Ovary (tissue), 9 donors: ENCODE results near the gene SLC30A7. TPM values are rescaled to one million over a fixed set of nuclear protein-coding genes. Genes with fewer than 3 reads are reported as not detected.
"Not testable (repeated sequence)": the region's sequence is repeated elsewhere in the genome, so short reads cannot be mapped to it uniquely, and the experiment has no call there.

ENCODE experiments used
- DNase-seq, 5 donors: peaks; one replicate each; pipeline ENCODE4 v3.0.0-alpha.2; 2019 to 2020
- H3K27ac ChIP-seq, 2 donors: fragments of 200-600 bp; one replicate each; pipeline versions ENCODE4 v1.5.1 to v1.8.0; 2019 to 2022
- H3K27me3 ChIP-seq: fragments of 200-600 bp; one replicate; pipeline ENCODE4 v1.8.0; 2022
- H3K36me3 ChIP-seq: fragments of 200-600 bp; sonication (generic); one replicate; pipeline ENCODE4 v1.5.1; 2019
- H3K4me1 ChIP-seq: one replicate; pipeline ENCODE4 v1.8.1; 2013; ENCODE audit warnings: mild to moderate bottlenecking, moderate library complexity; ENCODE audit not compliant: insufficient read depth
- H3K4me3 ChIP-seq: fragments of 200-600 bp; sonication (generic); one replicate; pipeline ENCODE4 v1.5.1; 2017
- H3K9me3 ChIP-seq, 2 donors: fragments of 200-600 bp in 1 of 2; sonication (generic) in 1 of 2; one replicate each; pipeline versions ENCODE4 v1.5.1 to v1.8.1; 2013 to 2019; ENCODE audit warnings: mild to moderate bottlenecking in 1 of 2, moderate library complexity in 1 of 2
- CTCF ChIP-seq, 3 donors: fragments of 450-650 bp in 2 of 3; fragments of 200-600 bp in 1 of 3; IDR thresholded peaks; one replicate each; pipeline versions ENCODE4 v1.5.1 to v1.8.0; 2016 to 2022; ENCODE audit warnings: antibody characterized with exemption in 3 of 3, mild to moderate bottlenecking in 1 of 3
- EP300 ChIP-seq: sonication (generic); formaldehyde crosslinking; IDR thresholded peaks from one replicate; pipeline ENCODE4 v1.6.1; 2017; ENCODE audit warnings: antibody characterized with exemption
- POLR2A ChIP-seq: fragments of 450-650 bp; IDR thresholded peaks from one replicate; pipeline ENCODE4 v1.6.1; 2017; ENCODE audit warnings: antibody characterized with exemption, mild to moderate bottlenecking, moderate library complexity
- WGBS, 3 donors: extraction: QIAGEN DNeasy Blood & Tissue Kit in 1 of 3; methylation state at CpG; one replicate each; pipeline versions ENCODE4 v1.1.5 to v1.1.7; 2013 to 2017; 5-methylcytosine and 5-hydroxymethylcytosine counted together
- intact Hi-C, 4 donors: fragments of 100-400 bp; cut with DNase I; formaldehyde crosslinking; loops; one replicate each; pipeline versions ENCODE4 v1.11.0 to v1.15.1; 2022 to 2023
- polyA plus RNA-seq, 2 donors: library from polyadenylated mRNA; stranded (reverse); fragments of 200-250 nt in 1 of 2; fragments of 350-450 nt in 1 of 2; fragmentation: Illumina TruSeq in 1 of 2; extraction: RNeasy Lipid Tissue Mini Kit (QIAGEN cat#74804) in 1 of 2; gene quantifications; one replicate each; pipeline ENCODE4 v1.2.3, GENCODE V29; 2013 to 2014
- total RNA-seq, 7 donors: library from RNA; depleted of rRNA in 2 of 7; stranded (reverse); fragments of >200 nt in 2 of 7; fragmentation: NEBNext Ultra II Directional in 3 of 7; extraction: Animal tissue kit (Norgen Biotek cat#: 25700) in 3 of 7; gene quantifications; one replicate each; pipeline versions ENCODE4 v1.1.0 to v1.2.4, GENCODE V29; 2016 to 2023
- donor health status: DM: no; HTN: no; CAD: no; lungs with moderate emphysema.
- donor health status: DM: no; HTN: no; CAD: no.
- donor health status: Bipolar disorder and iron deficiency.
- donor health status: DM: yes; HTN: yes; CAD: no.
- donor health status: DM: no; HTN: no; CAD: no.
- donor health status: DM: yes; HTN: yes; CAD: no.

SLC30A7 gene
- total and polyA plus RNA-seq, 9 donors: 4.1 to 25.3 (median 15.4) TPM

GRCh38 chr1:100950781-100951180 is 54.9 kb downstream of the SLC30A7 start:
- intact Hi-C loops: no loop called here
- Histone ChIP-seq H3K27ac (no peak overlapping the region), H3K27me3 (no peaks in the 10 kb centered on the region), H3K9me3 (no peaks in the 10 kb centered on the region), H3K4me3 (no peak overlapping the region), H3K36me3 (no peaks in the 10 kb centered on the region), H3K4me1 (peaks cover 2% of the 10 kb centered on the region)
- 26 to 32% (median 29%) methylated on average over 4 of the region's 4 CpGs for WGBS, 3 donors
- no peak for DNase-seq
- TF ChIP-seq POLR2A: no peak
- no peak for TF ChIP-seq EP300

- no peaks in the 10 kb centered on the region for H3K9me3 ChIP-seq
- intact Hi-C loops: no loop called here
- no peaks in the 10 kb centered on the region for H3K36me3 ChIP-seq
- H3K4me1 ChIP-seq: peaks cover 2% of the 10 kb centered on the region
- H3K4me3 ChIP-seq: no peak overlapping the region
- no peaks in the 10 kb centered on the region for H3K27me3 ChIP-seq
- TF ChIP-seq CTCF (IDR thresholded peaks at IDR 0.05) (no peak), POLR2A (no peak), EP300 (no peak)
- 96 to 99% (median 97%) methylated on average over 4 of the region's 4 CpGs for WGBS, 3 donors
- no peak overlapping the region for H3K27ac ChIP-seq
- DNase-seq: no peak
Measured at GRCh38 chr1:100952104-100952745, 56.3 kb downstream of the SLC30A7 start.

- H3K27ac ChIP-seq, H3K36me3 ChIP-seq, H3K4me3 ChIP-seq, H3K27me3 ChIP-seq, H3K9me3 ChIP-seq, DNase-seq, H3K4me1 ChIP-seq, intact Hi-C loops: not testable (repeated sequence)
- 91 to 97% (median 93%) methylated on average over 1 of the region's 1 CpG for WGBS, 3 donors
Measured at GRCh38 chr1:100952970-100953369, 57.1 kb downstream of the SLC30A7 start.

- Histone ChIP-seq H3K4me1 (peaks cover 2% of the 10 kb centered on the region), H3K9me3 (no peaks in the 10 kb centered on the region), H3K27me3 (no peaks in the 10 kb centered on the region), H3K36me3 (no peaks in the 10 kb centered on the region), H3K4me3 (no peak overlapping the region), H3K27ac (no peak overlapping the region)
- intact Hi-C loops: no loop called here
- TF ChIP-seq EP300 (no peak), POLR2A (no peak), CTCF (IDR thresholded peaks at IDR 0.05) (no peak)
- 78 to 88% (median 87%) methylated on average over 2 of the region's 2 CpGs for WGBS, 3 donors
- no peak for DNase-seq
Measured at GRCh38 chr1:100953960-100954730, 58.3 kb downstream of the SLC30A7 start.

GRCh38 chr1:100955322-100955721 is 59.4 kb downstream of the SLC30A7 start:
- Histone ChIP-seq H3K27me3 (no peaks in the 10 kb centered on the region), H3K27ac (no peak overlapping the region), H3K4me1 (no peaks in the 10 kb centered on the region), H3K36me3 (no peaks in the 10 kb centered on the region), H3K9me3 (no peaks in the 10 kb centered on the region), H3K4me3 (no peak overlapping the region)
- 16 to 26% (median 19%) methylated on average over 1 of the region's 1 CpG for WGBS, 3 donors
- intact Hi-C loops: no loop called here
- TF ChIP-seq POLR2A: no peak
- no peak for TF ChIP-seq EP300
- TF ChIP-seq CTCF (IDR thresholded peaks at IDR 0.05): no peak
- DNase-seq: no peak
